Esophagus muscularis mucosa (tissue), 3 donors: ENCODE data around the gene SPTBN1.

Source experiments
- CTCF ChIP-seq, 3 experiments: fragments of 200-600 bp in 2 of 3; fragments of 450-650 bp in 1 of 3; sonication (generic) in 2 of 3; IDR thresholded peaks; one replicate each; pipeline ENCODE4 v1.5.1; 2017 to 2019; ENCODE audit warnings: antibody characterized with exemption in 3 of 3, mild to moderate bottlenecking in 2 of 3, moderate library complexity in 1 of 3
- POLR2A ChIP-seq: fragments of 450-650 bp; IDR thresholded peaks from one replicate; pipeline ENCODE4 v1.6.1; 2017; ENCODE audit warnings: antibody characterized with exemption, moderate library complexity, mild to moderate bottlenecking, low read depth

DNA sequence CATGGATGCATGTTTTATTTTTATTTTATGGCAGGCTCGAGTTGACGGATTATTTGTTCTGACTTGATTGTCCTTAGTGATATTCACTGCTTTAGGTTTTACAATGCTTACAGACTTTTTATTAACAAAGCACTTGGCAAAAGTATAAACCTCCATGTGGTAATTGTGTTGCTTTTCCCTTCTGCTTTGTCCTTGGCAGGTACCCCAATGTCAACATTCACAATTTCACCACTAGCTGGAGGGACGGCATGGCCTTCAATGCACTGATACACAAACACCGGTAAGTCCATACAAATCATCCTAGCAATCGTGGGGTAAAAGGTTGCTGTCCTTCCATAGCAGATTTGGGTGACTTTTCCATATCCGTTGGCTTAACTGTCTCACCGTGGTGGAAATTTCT lies 161.3 kb downstream of the SPTBN1 start:
- no peak for TF ChIP-seq POLR2A
- peak in 1 of 3 experiments; percentile 19 for TF ChIP-seq CTCF (IDR thresholded peaks at IDR 0.05)
